ENCODE measurements around the gene ELP5. TPM values are rescaled to one million over a fixed set of nuclear protein-coding genes. Genes with fewer than 3 reads are reported as not detected.
A peak's percentile ranks its signal among the peaks of the same experiment; 100 is the strongest.

The ELP5 gene
- polyA plus RNA-seq, 1 experiment, result 25.9 TPM

DNA sequence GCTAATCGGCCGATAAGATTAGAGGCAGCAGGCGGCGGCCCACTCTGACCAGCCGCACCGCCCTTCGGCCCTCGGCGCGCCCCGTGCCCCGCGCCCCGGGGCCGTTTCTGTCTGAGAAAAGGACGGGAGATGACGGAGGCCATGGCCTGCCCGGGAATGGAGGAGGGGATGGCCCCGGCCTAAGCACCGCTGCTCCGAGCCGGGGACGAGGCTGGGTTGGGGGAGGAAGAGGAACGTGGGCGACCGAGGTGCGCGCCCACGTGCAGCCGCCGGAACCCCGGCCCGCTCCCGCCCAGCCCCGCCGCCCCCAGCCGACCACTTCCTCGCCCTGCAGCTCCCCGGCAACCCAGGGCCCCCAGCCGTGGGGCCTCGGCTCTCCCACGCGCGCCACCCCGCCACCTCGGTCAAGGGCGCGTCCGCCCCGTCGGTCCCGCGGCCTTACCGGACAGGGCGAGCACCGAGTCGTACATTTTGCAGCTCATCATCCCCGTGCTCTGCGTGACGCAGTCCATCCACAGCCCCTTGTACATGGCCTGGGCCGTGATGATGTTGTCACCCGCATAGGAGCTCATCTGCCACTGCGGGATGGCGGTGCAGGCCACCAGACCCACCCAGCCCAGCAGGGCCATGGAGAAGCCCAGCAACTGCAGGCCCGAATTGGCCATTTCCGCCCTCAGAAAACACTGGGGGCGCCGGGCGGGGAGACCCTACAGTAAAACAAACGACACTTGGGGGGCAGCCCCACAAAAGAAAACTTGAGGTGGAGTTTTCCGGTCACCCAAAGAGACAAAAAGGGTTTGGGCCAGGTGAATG, 9.6 kb downstream of the ELP5 start:
- Histone ChIP-seq H3K27me3 (ENCODE audit: control insufficient read depth, insufficient read depth, low read length) (peaks cover 8% of the 10 kb centered on the region), H3K4me3 (ENCODE audit: low read depth, low read length) (peak overlapping the region; percentile 40; the same call in 1 of the 2 replicates), H3K9me3 (ENCODE audit: control insufficient read depth, insufficient read depth, low read length) (no peaks in the 10 kb centered on the region; the same call in 1 of the 2 replicates), H3K27ac (ENCODE audit: low read depth, low read length) (no peak overlapping the region)
- DNase-seq (ENCODE audit: low read depth, low spot score), result no peak
- CTCF ChIA-PET, result no interaction called here
- no peak for TF ChIP-seq CTCF (IDR thresholded peaks at IDR 0.05; ENCODE audit: low read depth, low read length)
- POLR2A ChIA-PET, result interaction anchor here (0.6 to 0.7 kb wide), 2 partner anchors 50 to 213 kb away, joined by 4 to 8 read pairs; no protein-coding TSS in a partner anchor

DNA sequence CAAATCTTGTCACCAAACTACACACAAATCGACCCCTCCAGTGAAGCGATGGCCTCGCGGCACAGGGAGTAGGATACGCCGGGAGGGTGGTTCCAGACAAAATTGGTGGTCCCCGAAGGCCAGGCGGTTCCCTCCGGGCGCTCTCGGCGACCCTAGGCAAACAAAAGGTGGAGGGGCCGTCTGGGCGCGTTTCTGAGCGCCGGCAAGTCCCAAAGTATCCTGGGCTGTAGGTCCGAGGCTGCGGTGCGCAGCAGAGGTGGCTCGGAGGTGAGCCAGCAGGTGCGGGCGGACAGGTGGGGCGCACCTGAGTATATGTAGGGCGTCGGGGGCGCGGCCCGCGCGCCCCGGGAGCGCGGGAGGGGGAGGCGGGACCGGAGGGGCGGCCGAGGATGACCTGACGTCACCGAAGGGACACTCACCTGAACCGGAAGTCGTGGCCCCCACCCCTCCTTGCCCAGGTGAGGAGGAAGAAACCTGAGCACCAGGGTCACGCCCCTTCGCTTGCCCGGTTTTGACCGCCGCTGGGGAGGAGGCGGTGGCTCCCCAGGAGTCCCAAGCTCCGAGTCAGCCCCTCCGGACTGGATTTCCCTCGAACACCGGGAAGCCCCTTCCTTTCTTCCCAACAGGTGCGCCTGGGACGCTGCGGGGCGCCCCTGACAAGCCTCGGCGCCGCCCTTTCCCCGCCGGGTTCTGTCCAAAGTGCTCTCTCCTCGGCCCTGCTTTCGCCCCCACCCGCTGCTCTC, 10.3 kb downstream of the ELP5 start, which contains the start of gene CLDN7:
TSS of gene CLDN7 (minus strand) at position 287 of the 743 bp plus-strand sequence. CDS start 435 bp downstream, outside the sequence.
- CTCF ChIA-PET, result no interaction called here
- no peak within 1 kb of the TSS for H3K27ac ChIP-seq (ENCODE audit: low read depth, low read length)
- no peaks in the 10 kb centered on the region; the same call in 1 of the 2 replicates for H3K9me3 ChIP-seq (ENCODE audit: control insufficient read depth, insufficient read depth, low read length)
- no peak for TF ChIP-seq CTCF (IDR thresholded peaks at IDR 0.05; ENCODE audit: low read depth, low read length)
- DNase-seq (ENCODE audit: low read depth, low spot score), result no peak
- peak within 1 kb of the TSS; percentile 40; the same call in 1 of the 2 replicates for H3K4me3 ChIP-seq (ENCODE audit: low read depth, low read length)
- H3K27me3 ChIP-seq (ENCODE audit: control insufficient read depth, insufficient read depth, low read length), result peaks cover 8% of the 10 kb centered on the region
- POLR2A ChIA-PET, result interaction anchor here (0.6 to 0.7 kb wide), 2 partner anchors 49 to 212 kb away, joined by 4 to 8 read pairs; no protein-coding TSS in a partner anchor

DNA sequence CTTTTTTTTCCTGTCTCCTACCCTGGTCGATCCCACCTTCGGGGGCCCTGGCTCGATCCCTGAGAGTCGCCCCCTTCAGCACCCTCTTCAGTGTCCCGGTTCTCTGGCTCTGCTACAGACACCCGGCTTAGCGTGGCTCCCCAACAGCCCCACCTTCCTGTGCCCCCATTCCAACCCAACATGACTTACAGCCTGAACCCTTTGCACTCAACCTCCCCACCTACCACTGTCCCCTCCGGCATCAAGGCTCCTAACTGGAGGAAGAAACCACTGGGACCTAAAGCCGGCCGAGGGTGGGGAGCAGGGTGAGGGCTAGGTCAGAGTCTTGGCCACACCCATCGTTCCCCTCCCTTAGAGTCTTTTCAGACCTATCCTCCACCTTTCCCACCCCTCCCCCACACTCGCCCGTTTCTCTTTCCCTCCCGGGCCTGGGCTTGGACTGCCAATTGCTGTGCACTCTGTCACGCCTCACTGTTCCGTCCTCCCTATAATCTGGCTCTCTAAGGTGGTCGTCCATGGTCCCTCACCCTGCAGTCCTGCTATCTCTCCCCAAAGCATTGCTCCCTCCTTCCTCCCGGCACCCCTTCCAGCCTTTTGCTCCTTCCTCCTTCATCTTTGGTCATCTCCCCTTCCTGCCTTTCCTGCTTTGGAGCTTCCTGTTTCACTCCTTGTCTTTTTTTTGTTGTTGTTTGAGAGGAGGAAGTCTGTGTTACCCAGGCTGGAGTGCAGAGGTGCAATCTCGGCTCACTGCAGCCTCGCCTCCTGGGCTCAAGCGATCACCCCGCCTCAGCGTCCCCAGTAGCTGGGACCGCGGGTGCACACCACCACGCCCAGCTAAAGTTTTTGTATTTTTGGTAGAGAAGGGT, 11.2 kb downstream of the ELP5 start:
- peaks cover 8% of the 10 kb centered on the region for H3K27me3 ChIP-seq (ENCODE audit: control insufficient read depth, insufficient read depth, low read length)
- no peak for TF ChIP-seq CTCF (IDR thresholded peaks at IDR 0.05; ENCODE audit: low read depth, low read length)
- no peaks in the 10 kb centered on the region; the same call in 1 of the 2 replicates for H3K9me3 ChIP-seq (ENCODE audit: control insufficient read depth, insufficient read depth, low read length)
- ChIA-PET POLR2A (no interaction called here), CTCF (no interaction called here)
- no peak for DNase-seq (ENCODE audit: low read depth, low spot score)
- H3K4me3 ChIP-seq (ENCODE audit: low read depth, low read length), result no peak overlapping the region
- no peak overlapping the region for H3K27ac ChIP-seq (ENCODE audit: low read depth, low read length)

- CTCF ChIA-PET, result no interaction called here
- Histone ChIP-seq H3K4me3 (ENCODE audit: low read depth, low read length) (no peak overlapping the region), H3K9me3 (ENCODE audit: control insufficient read depth, insufficient read depth, low read length) (no peaks in the 10 kb centered on the region; the same call in 1 of the 2 replicates), H3K27me3 (ENCODE audit: control insufficient read depth, insufficient read depth, low read length) (peaks cover 8% of the 10 kb centered on the region), H3K27ac (ENCODE audit: low read depth, low read length) (no peak overlapping the region)
- no peak for DNase-seq (ENCODE audit: low read depth, low spot score)
- no peak for TF ChIP-seq CTCF (IDR thresholded peaks at IDR 0.05; ENCODE audit: low read depth, low read length)
- POLR2A ChIA-PET, result interaction anchor here (1.1 kb wide), 1 partner anchor 42 kb away, joined by 10 read pairs; no protein-coding TSS in a partner anchor
Measured at GRCh38 chr17:7263801-7264078, 11.7 kb downstream of the ELP5 start.

All from AG04450 (cell line).